GM23338 (cell line): ENCODE measurements around the gene MUC5B. TPM values are rescaled to one million over a fixed set of nuclear protein-coding genes. Genes with fewer than 3 reads are reported as not detected.

ENCODE experiments used
- ATAC-seq: fragments of 200-7000 bp; cut with Tn5 transposase; 3 replicates; pipeline ENCODE4 v1.9.1; 2020
- DNase-seq: peaks from one replicate; pipeline ENCODE4 v3.0.0-alpha.2; 2015; ENCODE audit warnings: low spot score
- H2AFZ ChIP-seq: fragments of 200-600 bp; sonication (generic); 2 replicates; pipeline ENCODE4 v1.8.0; 2016; ENCODE audit warnings: antibody characterized with exemption, mild to moderate bottlenecking, moderate library complexity
- H3F3A ChIP-seq: fragments of 200-600 bp; sonication (generic); replicated peaks from 2 replicates; pipeline ENCODE4 v1.8.0; 2017; ENCODE audit warnings: antibody characterized with exemption, mixed run types, low read depth
- H3K27ac ChIP-seq: fragments of 200-600 bp; sonication (generic); 2 replicates; pipeline ENCODE4 v1.6.1; 2016; ENCODE audit warnings: low read depth
- H3K27me3 ChIP-seq: fragments of 200-600 bp; sonication (generic); 2 replicates; pipeline ENCODE4 v1.8.0; 2016; ENCODE audit warnings: mild to moderate bottlenecking, mixed run types, moderate library complexity; ENCODE audit not compliant: insufficient read depth
- H3K36me3 ChIP-seq: fragments of 200-600 bp; sonication (generic); 2 replicates; pipeline ENCODE4 v1.8.0; 2016; ENCODE audit warnings: mild to moderate bottlenecking; ENCODE audit not compliant: insufficient read depth
- H3K4me1 ChIP-seq: fragments of 200-600 bp; sonication (generic); 2 replicates; pipeline ENCODE4 v1.8.0; 2016; ENCODE audit warnings: mild to moderate bottlenecking, moderate library complexity; ENCODE audit not compliant: insufficient read depth
- H3K4me2 ChIP-seq: fragments of 200-600 bp; sonication (generic); 2 replicates; pipeline ENCODE4 v1.7.1; 2017; ENCODE audit warnings: mixed run types
- H3K4me3 ChIP-seq: fragments of 200-600 bp; sonication (generic); 2 replicates; pipeline ENCODE4 v1.6.1; 2016; ENCODE audit warnings: mixed run types
- H3K79me2 ChIP-seq: fragments of 200-600 bp; sonication (generic); replicated peaks from 2 replicates; pipeline ENCODE4 v1.8.0; 2017; ENCODE audit warnings: mild to moderate bottlenecking; ENCODE audit not compliant: insufficient read depth
- H3K9me2 ChIP-seq: fragments of 200-600 bp; sonication (generic); 2 replicates; pipeline ENCODE4 v1.8.0; 2017; ENCODE audit not compliant: insufficient read depth
- H4K20me1 ChIP-seq: fragments of 200-600 bp; sonication (generic); replicated peaks from 2 replicates; pipeline ENCODE4 v1.8.0; 2017; ENCODE audit warnings: mild to moderate bottlenecking; ENCODE audit not compliant: insufficient read depth
- H3K27ac Mint-ChIP-seq: 2 replicates; pipeline ENCODE4 v1.8.0; 2020; ENCODE audit warnings: inconsistent platforms, mild to moderate bottlenecking, moderate library complexity, mixed read lengths
- H3K27me3 Mint-ChIP-seq: 3 replicates; pipeline ENCODE4 v1.8.0; 2022; ENCODE audit warnings: low read depth, mild to moderate bottlenecking, moderate library complexity, mixed read lengths, inconsistent platforms; ENCODE audit not compliant: insufficient read depth, poor library complexity
- H3K36me3 Mint-ChIP-seq: 3 replicates; pipeline ENCODE4 v1.8.0; 2021; ENCODE audit warnings: low read depth, mild to moderate bottlenecking, inconsistent platforms, moderate library complexity, mixed read lengths
- H3K4me1 Mint-ChIP-seq: 3 replicates; pipeline ENCODE4 v1.8.0; 2020; ENCODE audit warnings: mild to moderate bottlenecking, inconsistent platforms, mixed read lengths
- H3K4me3 Mint-ChIP-seq: 3 replicates; pipeline ENCODE4 v1.8.0; 2021; ENCODE audit warnings: moderate library complexity, mild to moderate bottlenecking, inconsistent platforms, mixed read lengths
- H3K9me3 Mint-ChIP-seq: 3 replicates; pipeline ENCODE4 v1.8.0; 2020; ENCODE audit warnings: moderate library complexity, mild to moderate bottlenecking, inconsistent platforms, mixed read lengths
- CREB1 ChIP-seq: fragments of 250-450 bp; sonication (Bioruptor Pico); IDR thresholded peaks from 2 replicates; pipeline ENCODE4 v1.5.0; 2020; ENCODE audit warnings: low read depth, mild to moderate bottlenecking, moderate library complexity
- EZH2 ChIP-seq: fragments of 200-600 bp; sonication (generic); IDR thresholded peaks from one replicate; pipeline ENCODE4 v1.8.0; 2017; ENCODE audit warnings: antibody characterized with exemption, mild to moderate bottlenecking, low read depth; ENCODE audit not compliant: unreplicated experiment
- EZH2phosphoT487 ChIP-seq: fragments of 200-600 bp; sonication (generic); IDR thresholded peaks from one replicate; pipeline ENCODE4 v1.8.1; 2018; ENCODE audit warnings: antibody characterized with exemption; ENCODE audit not compliant: unreplicated experiment
- JUNB ChIP-seq: IDR thresholded peaks from one replicate; pipeline ENCODE4 v1.6.1; 2016; ENCODE audit warnings: antibody characterized with exemption; ENCODE audit not compliant: unreplicated experiment
- NANOG ChIP-seq: IDR thresholded peaks from 2 replicates; pipeline ENCODE4 v1.6.1; 2016; ENCODE audit warnings: antibody characterized with exemption, borderline replicate concordance
- POLR2AphosphoS5 ChIP-seq: IDR thresholded peaks from 2 replicates; pipeline ENCODE4 v1.6.1; 2016; ENCODE audit warnings: antibody characterized with exemption, low read depth
- STAT1 ChIP-seq: IDR thresholded peaks from one replicate; pipeline ENCODE4 v1.6.1; 2016; ENCODE audit warnings: antibody characterized with exemption; ENCODE audit not compliant: unreplicated experiment
- ZNF114 ChIP-seq: fragments of 250-450 bp; sonication (Bioruptor Pico); IDR thresholded peaks from 2 replicates; pipeline ENCODE4 v1.5.0; 2020; ENCODE audit warnings: mild to moderate bottlenecking, moderate library complexity
- ZNF331 ChIP-seq: fragments of 250-450 bp; sonication (Bioruptor Pico); IDR thresholded peaks from 2 replicates; pipeline ENCODE4 v1.5.0; 2020; ENCODE audit warnings: low read depth, mild to moderate bottlenecking, moderate library complexity
- polyA plus RNA-seq: library from polyadenylated mRNA; unstranded; fragments of >200 nt; fragmentation: Nextera tagmentation; extraction: Ambion mirVana; gene quantifications from 2 replicates; pipeline ENCODE4 v1.2.1, GENCODE V29; 2016
- total RNA-seq: library from RNA; depleted of rRNA; stranded (reverse); fragments of >200 nt; shearing (Covaris generic); gene quantifications from 2 replicates; pipeline ENCODE4 v1.2.3, GENCODE V29; 2014
- TF ChIP-seq, protein P1 (sequence below): fragments of 250-450 bp; sonication (Bioruptor Pico); IDR thresholded peaks from 2 replicates; pipeline ENCODE4 v1.5.0; 2020; ENCODE audit warnings: mild to moderate bottlenecking, moderate library complexity
- TF ChIP-seq, protein P2 (sequence below), 2 experiments: fragments of 200-600 bp in 1 of 2; sonication (generic) in 1 of 2; conservative IDR thresholded peaks; 2 replicates each; pipeline versions ENCODE4 v1.5.1 to v1.6.1; 2016 to 2017; ENCODE audit warnings: antibody characterized with exemption in 2 of 2, low read depth in 2 of 2, mild to moderate bottlenecking in 2 of 2, moderate library complexity in 1 of 2
- TF ChIP-seq, protein P3 (sequence below): IDR thresholded peaks from 2 replicates; pipeline ENCODE4 v1.6.1; 2016; ENCODE audit warnings: antibody characterized with exemption
- TF ChIP-seq, protein P4 (sequence below): IDR thresholded peaks from one replicate; pipeline ENCODE4 v1.6.1; 2018; ENCODE audit warnings: antibody characterized with exemption; ENCODE audit not compliant: unreplicated experiment

MUC5B gene
- total and polyA plus RNA-seq, 2 experiments from 2014 or later = 0.18 to 0.90 TPM

DNA sequence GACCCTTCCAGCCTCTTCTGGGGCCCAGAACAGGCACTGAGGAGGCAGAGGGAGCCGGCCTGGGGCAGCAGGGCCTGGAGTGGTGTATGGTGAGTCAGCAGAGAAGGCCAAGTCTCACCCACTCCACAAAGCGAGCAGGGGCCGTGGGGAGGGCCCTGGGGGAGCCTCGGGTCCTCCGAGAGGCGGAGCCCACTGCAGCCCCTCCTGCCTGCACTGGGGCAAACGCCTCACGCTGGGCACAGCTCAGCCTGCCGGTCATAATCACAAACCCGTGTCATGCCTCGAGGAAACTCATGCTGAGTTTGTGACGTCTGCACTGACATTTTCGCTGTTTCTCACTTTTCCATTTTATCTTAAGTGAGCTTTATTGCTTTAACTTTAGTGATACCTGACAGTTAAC, 48.1 kb downstream of the MUC5B start:
- Mint-ChIP-seq H3K27ac (peak overlapping the region; percentile 52; the same call in 1 of the 2 replicates), H3K27me3 (peaks cover 6% of the 10 kb centered on the region), H3K4me3 (no peak overlapping the region), H3K4me1 (no peaks in the 10 kb centered on the region; the same call in 2 of the 3 replicates), H3K9me3 (peaks cover 15% of the 10 kb centered on the region; the same call in 2 of the 3 replicates), H3K36me3 (peaks cover 8% of the 10 kb centered on the region; the same call in 2 of the 3 replicates)
- Histone ChIP-seq H3F3A (no peaks in the 10 kb centered on the region), H3K36me3 (no peaks in the 10 kb centered on the region), H3K27ac (no peak overlapping the region), H3K79me2 (no peaks in the 10 kb centered on the region), H3K4me3 (no peak overlapping the region), H4K20me1 (no peaks in the 10 kb centered on the region), H3K27me3 (no peaks in the 10 kb centered on the region), H3K4me2 (no peak overlapping the region), H2AFZ (no peak overlapping the region), H3K9me2 (no peaks in the 10 kb centered on the region), H3K4me1 (no peaks in the 10 kb centered on the region)
- TF ChIP-seq ZNF331 (CRISPR knock-in tag) (no peak), ZNF114 (CRISPR knock-in tag) (no peak), EZH2phosphoT487 (no peak), STAT1 (no peak), NANOG (no peak), POLR2AphosphoS5 (no peak), EZH2 (no peak), CREB1 (CRISPR knock-in tag) (no peak), JUNB (no peak)
- TF ChIP-seq, protein P1, sequence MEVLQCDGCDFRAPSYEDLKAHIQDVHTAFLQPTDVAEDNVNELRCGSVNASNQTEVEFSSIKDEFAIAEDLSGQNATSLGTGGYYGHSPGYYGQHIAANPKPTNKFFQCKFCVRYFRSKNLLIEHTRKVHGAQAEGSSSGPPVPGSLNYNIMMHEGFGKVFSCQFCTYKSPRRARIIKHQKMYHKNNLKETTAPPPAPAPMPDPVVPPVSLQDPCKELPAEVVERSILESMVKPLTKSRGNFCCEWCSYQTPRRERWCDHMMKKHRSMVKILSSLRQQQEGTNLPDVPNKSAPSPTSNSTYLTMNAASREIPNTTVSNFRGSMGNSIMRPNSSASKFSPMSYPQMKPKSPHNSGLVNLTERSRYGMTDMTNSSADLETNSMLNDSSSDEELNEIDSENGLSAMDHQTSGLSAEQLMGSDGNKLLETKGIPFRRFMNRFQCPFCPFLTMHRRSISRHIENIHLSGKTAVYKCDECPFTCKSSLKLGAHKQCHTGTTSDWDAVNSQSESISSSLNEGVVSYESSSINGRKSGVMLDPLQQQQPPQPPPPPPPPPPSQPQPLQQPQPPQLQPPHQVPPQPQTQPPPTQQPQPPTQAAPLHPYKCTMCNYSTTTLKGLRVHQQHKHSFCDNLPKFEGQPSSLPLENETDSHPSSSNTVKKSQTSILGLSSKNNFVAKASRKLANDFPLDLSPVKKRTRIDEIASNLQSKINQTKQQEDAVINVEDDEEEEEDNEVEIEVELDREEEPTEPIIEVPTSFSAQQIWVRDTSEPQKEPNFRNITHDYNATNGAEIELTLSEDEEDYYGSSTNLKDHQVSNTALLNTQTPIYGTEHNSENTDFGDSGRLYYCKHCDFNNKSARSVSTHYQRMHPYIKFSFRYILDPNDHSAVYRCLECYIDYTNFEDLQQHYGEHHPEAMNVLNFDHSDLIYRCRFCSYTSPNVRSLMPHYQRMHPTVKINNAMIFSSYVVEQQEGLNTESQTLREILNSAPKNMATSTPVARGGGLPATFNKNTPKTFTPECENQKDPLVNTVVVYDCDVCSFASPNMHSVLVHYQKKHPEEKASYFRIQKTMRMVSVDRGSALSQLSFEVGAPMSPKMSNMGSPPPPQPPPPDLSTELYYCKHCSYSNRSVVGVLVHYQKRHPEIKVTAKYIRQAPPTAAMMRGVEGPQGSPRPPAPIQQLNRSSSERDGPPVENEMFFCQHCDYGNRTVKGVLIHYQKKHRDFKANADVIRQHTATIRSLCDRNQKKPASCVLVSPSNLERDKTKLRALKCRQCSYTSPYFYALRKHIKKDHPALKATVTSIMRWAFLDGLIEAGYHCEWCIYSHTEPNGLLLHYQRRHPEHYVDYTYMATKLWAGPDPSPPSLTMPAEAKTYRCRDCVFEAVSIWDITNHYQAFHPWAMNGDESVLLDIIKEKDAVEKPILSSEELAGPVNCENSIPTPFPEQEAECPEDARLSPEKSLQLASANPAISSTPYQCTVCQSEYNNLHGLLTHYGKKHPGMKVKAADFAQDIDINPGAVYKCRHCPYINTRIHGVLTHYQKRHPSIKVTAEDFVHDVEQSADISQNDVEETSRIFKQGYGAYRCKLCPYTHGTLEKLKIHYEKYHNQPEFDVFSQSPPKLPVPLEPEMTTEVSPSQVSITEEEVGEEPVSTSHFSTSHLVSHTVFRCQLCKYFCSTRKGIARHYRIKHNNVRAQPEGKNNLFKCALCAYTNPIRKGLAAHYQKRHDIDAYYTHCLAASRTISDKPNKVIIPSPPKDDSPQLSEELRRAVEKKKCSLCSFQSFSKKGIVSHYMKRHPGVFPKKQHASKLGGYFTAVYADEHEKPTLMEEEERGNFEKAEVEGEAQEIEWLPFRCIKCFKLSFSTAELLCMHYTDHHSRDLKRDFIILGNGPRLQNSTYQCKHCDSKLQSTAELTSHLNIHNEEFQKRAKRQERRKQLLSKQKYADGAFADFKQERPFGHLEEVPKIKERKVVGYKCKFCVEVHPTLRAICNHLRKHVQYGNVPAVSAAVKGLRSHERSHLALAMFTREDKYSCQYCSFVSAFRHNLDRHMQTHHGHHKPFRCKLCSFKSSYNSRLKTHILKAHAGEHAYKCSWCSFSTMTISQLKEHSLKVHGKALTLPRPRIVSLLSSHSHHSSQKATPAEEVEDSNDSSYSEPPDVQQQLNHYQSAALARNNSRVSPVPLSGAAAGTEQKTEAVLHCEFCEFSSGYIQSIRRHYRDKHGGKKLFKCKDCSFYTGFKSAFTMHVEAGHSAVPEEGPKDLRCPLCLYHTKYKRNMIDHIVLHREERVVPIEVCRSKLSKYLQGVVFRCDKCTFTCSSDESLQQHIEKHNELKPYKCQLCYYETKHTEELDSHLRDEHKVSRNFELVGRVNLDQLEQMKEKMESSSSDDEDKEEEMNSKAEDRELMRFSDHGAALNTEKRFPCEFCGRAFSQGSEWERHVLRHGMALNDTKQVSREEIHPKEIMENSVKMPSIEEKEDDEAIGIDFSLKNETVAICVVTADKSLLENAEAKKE = no peak
- TF ChIP-seq, protein P2, sequence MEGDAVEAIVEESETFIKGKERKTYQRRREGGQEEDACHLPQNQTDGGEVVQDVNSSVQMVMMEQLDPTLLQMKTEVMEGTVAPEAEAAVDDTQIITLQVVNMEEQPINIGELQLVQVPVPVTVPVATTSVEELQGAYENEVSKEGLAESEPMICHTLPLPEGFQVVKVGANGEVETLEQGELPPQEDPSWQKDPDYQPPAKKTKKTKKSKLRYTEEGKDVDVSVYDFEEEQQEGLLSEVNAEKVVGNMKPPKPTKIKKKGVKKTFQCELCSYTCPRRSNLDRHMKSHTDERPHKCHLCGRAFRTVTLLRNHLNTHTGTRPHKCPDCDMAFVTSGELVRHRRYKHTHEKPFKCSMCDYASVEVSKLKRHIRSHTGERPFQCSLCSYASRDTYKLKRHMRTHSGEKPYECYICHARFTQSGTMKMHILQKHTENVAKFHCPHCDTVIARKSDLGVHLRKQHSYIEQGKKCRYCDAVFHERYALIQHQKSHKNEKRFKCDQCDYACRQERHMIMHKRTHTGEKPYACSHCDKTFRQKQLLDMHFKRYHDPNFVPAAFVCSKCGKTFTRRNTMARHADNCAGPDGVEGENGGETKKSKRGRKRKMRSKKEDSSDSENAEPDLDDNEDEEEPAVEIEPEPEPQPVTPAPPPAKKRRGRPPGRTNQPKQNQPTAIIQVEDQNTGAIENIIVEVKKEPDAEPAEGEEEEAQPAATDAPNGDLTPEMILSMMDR (conservative IDR thresholded peaks at IDR 0.05; ENCODE audit: low read depth in 2 of 2) = no peak
- TF ChIP-seq, protein P3, sequence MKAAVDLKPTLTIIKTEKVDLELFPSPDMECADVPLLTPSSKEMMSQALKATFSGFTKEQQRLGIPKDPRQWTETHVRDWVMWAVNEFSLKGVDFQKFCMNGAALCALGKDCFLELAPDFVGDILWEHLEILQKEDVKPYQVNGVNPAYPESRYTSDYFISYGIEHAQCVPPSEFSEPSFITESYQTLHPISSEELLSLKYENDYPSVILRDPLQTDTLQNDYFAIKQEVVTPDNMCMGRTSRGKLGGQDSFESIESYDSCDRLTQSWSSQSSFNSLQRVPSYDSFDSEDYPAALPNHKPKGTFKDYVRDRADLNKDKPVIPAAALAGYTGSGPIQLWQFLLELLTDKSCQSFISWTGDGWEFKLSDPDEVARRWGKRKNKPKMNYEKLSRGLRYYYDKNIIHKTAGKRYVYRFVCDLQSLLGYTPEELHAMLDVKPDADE = no peak
- TF ChIP-seq, protein P4, sequence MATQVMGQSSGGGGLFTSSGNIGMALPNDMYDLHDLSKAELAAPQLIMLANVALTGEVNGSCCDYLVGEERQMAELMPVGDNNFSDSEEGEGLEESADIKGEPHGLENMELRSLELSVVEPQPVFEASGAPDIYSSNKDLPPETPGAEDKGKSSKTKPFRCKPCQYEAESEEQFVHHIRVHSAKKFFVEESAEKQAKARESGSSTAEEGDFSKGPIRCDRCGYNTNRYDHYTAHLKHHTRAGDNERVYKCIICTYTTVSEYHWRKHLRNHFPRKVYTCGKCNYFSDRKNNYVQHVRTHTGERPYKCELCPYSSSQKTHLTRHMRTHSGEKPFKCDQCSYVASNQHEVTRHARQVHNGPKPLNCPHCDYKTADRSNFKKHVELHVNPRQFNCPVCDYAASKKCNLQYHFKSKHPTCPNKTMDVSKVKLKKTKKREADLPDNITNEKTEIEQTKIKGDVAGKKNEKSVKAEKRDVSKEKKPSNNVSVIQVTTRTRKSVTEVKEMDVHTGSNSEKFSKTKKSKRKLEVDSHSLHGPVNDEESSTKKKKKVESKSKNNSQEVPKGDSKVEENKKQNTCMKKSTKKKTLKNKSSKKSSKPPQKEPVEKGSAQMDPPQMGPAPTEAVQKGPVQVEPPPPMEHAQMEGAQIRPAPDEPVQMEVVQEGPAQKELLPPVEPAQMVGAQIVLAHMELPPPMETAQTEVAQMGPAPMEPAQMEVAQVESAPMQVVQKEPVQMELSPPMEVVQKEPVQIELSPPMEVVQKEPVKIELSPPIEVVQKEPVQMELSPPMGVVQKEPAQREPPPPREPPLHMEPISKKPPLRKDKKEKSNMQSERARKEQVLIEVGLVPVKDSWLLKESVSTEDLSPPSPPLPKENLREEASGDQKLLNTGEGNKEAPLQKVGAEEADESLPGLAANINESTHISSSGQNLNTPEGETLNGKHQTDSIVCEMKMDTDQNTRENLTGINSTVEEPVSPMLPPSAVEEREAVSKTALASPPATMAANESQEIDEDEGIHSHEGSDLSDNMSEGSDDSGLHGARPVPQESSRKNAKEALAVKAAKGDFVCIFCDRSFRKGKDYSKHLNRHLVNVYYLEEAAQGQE = no peak
- ATAC-seq (peak; percentile 67), DNase-seq (no peak)
